HG02973 (cell line): ENCODE measurements around the gene NKD1.

Source experiments
- ATAC-seq: cut with Tn5 transposase; IDR thresholded peaks from one replicate; pipeline ENCODE4 v1.9.1; 2021; ENCODE audit warnings: moderate library complexity; ENCODE audit not compliant: unreplicated experiment

The NKD1 gene

DNA sequence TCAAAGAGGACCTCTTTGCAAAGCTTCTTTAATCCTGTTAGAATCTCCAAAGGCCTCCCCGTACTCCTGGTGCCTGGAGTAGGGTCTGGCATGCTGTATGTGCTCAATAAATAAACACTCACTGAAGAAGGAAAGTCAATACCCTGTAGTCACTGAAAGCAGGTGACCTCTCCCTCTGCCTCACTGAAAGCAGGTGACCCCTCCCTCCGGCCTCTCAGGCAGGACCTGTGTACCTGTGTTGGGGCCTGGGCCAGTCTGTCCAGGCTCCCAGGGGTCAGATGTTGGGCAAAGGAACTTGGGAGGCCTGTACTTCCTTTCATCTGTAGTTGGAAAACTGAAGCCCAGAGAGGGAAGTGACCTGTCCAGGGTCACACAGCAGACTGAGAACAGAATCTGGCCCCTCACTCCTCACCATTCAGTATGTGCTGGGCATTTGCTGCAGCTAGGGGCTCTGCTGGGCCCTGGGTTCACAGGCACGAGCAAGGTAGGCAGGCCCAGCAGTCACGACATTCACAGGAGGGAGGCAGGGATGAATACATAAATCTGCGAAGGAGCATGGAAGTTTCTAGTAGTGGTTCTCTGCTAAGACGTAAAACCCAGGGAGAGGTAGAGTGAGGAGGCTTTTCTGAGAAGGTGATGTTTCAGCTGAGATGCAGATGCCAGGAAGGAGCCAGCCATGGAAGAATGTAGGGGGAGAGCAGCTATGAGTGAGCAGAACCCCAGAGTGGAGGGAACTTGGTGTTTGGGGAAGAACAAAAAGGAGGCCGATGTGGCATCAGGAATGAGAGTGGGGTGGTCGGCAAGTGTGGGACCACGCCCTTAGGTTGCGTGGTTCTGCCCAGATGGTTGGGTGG is 64.0 kb downstream of the NKD1 start:
- ATAC-seq: no peak

DNA sequence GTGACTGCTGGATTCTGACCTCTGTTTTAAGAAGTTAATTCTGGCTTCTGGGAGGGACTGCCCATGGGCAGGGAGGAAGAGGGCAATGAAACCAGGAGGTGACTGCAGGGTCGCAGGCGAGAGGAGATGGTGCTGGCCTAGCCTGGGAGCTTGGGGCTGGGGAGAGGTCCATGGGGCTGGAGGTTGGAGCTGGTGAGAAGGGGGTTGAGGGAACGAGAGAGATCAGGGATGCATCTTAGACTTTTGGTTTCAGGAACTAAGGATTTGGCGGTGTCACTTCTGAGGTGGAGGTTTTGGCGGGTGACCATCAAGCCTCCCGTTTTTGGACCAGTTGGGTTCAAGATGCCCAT is 64.6 kb downstream of the NKD1 start:
- no peak for ATAC-seq

DNA sequence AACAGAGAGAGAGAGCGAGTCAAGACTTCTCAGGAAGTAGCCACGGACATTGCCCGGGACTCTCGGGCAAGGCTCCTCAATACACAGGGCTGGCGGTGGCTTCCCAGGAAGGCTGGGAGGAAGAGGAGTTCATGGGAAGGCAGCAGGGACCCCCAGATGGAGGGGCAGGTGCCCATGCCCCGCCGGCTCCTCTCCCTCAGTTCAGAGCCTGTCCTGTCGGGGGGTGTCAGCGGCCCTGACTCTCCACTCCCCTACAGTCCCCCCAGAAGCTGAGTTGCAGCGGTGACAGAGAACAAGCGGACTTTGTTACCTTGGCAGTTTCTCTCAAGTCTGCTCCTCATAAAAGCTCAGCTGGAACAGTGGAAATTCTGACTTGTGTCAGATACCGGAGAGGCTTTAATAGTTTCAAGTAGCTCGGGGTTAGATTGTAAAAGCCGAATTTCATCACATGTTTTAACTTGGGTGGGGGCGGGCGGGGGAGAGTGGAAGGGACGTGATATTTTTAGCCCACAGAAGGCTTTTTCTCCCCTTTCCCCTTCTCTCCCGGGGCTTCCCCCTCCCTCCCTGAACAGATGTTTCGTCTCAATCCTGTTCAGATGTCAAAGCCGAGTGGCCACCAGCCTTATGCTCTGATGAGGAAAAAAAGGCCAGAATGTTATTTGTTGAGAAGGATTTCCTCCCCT is 65.2 kb downstream of the NKD1 start:
- no peak for ATAC-seq

DNA sequence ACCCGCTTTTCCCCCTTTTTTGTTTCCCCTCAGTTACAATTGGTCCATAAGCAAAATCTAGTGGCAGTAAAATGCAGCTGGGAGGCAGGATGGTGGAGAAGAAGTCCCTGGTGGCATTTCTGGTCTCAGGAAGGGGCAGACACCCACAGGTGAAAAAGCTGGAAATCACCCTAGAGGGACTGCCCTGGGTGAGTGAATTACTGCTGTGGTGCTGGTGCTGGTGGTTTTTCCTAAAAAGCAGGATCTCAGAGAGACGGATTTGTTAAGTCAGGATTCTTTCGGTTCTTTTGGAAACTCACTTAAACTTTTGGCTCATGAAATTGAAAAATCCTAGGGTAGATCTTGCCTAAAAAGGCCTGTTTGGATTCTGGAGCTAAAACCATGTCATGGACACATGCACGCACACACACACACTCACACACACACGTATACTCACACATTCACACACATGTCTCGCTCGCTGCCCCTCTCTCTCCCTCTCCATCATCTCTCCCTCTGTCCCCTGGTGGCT is 65.8 kb downstream of the NKD1 start:
- ATAC-seq: no peak

DNA sequence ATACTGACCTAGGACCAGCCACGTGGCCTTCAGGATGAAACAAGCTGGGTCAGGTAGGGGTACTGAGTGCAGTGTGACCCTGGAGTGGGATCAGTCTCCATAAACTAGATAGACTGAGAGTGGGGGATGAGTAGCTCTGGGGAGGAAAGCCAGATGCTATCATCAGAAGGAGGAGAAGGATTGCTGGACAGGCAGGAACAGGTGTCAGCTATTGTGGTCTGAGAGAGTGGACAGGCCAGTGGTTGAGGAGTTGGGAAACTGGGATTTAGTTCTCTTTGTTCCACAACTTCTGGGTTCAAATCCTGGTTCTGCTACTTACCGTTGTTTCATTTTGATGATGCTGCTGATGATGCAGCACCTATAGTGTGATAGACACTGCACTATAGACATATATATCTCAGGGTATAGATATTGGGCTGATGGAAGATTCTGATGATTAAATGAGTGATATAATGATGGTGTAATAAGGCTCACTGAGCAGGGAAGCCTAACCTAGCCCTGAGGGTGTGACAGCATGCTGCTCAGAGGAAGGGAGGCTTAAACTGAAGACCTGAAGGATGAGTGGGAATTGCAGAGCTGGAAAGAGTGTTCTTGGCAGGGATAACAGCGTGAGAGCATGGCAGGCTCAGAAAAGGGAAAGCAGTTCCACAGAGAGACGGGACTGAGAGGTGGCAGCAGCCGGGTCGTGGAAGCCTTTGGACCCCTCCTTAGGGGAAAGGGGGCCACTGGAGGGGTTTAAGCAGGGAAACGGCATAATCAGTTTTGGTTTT is 66.9 kb downstream of the NKD1 start:
- no peak for ATAC-seq

DNA sequence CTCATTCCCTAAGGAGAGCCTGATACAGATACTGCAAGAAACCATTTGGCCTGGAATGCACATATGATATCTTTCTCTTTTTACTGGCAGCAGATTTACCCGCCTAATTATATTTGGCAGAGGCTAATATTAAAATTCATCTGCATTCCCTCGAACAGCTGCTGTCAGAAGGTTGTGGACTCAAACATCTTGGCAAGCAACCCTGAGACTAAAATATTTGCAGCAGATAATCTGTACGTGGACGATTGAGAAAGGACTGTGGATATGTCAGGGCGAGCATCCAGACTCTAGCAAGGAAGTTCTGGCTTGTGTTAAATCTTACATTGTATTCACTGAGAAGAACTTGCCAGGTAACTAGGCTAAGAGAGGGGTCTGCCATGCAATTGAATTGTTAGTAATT is 67.7 kb downstream of the NKD1 start:
- no peak for ATAC-seq

DNA sequence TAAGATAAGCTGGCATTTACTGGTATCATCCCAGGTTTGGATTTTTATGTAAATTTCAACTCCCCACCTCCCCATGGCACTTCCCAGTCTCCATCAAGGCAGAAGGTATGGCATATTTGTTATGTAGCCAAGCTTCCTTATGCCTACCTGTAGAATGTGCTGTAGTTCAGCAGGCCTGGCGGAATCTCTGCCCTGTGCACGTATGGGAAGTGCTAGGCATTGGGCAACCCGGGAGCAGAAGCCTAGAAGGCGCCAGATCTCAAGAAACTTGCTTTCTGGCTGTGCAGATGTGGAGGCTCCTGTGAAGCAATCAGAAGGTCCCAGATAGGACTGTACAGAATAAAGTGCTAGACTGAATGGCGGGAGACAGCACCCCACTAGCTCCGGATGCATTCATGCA is 68.2 kb downstream of the NKD1 start:
- ATAC-seq: no peak

DNA sequence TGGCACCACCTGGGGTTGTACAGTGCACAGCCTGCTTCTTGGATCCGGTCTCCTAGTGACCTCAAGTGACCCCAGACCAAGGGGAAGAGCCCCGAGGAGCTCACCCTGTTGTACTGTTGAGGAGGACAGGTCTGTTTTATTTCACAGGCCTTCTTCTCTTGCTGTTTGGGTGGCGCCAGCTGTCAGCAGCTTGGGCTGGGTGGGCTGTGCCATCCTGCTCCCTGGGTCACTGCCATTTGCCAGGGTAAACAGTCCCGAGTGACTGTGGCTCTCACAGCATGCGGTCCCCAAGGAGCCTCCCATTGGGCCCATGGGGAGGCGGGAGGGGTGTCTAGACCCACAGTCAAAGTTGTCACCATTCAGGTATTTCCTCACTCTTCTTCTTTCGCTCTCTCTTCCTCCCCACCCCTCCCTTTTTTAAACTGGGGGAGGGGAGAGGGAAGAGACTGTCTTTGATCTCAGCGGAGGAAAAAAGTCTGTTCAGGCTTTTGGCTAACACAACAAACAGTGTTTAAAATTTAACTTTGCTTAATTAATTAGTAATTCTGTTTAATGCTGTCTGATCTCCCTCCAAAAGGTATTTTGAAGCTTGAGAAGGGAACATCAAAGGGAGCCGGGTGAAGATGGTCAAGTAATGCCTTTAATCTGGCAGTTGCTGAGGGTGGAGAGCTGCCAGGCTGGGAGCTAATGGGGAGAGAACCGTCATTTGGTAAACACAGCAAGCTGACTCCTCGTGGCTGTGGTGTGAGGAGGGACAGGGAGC is 68.9 kb downstream of the NKD1 start:
- ATAC-seq: no peak

DNA sequence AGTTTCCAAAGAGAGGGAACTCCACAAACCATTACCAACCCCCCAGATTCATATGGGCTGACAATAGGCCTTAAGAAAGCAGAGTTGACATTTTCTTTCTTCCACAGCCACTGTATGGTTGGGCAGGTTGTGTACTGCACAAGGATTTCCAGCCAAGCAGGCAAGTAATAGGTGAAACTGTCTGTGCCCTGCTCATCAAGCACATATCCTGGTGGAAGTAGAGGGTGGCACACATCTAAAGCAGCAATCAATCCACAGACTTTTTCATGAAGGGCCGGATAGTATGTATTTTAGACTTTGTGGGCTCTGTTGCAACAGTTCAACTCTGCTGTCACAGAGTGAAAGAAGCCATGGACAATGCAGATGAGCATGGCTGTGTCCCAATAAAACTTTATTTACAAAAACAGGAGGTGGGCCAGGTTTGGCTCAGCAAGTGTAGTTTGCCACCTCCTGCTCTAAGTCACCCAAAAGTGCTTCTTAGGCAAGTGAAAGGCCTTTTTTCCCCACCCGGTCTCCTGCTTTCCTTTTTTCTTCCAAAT is 69.5 kb downstream of the NKD1 start:
- ATAC-seq: no peak

DNA sequence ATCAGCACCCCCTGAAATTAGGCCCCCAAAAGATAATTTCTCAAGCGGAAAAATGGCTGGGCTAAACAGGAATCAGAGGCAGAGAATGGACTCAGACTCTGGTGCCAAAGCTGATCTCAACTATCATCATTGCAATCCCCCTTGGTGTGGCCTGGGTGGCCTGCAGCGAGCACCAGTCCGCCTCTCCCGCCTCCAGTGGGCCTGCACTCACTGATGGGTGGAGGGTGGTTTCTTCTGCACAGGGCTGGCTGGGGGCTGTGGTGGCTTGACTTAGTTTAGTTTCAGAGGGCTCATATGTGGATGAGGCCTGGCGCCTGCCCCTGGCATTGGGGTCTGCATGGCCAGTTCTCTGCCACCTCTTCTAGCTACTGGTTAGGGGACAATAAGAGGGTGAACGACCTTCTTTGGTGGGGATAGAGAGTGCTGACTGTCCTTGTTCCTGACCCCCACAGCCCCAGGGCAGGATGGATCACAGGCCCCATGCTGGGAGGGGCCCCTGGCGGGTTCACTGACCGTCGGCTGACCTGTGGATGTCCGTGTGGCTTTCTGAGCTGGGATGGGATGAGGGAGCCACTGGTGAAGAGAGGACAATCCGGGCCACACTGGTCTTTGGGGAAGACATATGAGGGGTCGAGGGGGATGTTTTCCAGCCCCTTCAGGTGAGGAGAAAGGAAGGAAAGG is 70.2 kb downstream of the NKD1 start:
- no peak for ATAC-seq

DNA sequence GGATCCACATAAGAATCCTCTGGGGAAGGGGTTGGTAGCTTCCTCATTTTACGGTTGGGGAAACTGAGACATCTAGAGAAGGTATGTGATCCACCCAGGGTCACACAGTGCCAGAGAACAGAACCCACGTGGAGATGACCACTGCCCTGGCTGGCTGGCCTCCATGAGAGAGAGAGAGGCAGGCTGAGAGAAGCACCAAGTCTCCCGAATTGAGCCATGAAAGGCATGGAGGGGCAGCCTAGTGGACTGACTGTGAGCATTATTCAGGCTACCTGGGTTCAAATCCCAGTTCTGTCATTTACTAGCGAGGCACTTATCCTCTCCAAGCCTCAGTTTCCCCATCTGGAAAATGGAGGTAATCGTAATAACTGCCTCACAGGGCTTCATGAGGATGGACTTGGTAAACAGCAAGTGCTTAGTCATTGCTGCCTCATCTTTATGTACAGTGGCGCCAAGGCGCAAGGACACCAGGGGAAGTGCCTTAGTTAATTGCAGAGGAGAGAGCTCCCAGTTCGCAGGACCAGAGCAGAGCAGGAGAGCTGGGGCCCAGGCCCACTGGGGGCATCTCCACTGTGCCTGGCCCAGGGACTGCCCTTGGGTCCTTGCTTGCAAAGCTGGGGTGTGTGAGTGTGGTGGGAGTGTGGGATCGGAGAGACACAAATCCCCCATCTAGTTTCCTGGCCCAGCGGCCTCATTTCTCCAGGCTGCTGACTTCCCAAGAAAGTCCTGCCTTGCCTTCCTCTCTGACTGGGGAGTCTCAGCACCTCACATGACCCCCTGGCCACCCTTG is 71.7 kb downstream of the NKD1 start:
- ATAC-seq: no peak

DNA sequence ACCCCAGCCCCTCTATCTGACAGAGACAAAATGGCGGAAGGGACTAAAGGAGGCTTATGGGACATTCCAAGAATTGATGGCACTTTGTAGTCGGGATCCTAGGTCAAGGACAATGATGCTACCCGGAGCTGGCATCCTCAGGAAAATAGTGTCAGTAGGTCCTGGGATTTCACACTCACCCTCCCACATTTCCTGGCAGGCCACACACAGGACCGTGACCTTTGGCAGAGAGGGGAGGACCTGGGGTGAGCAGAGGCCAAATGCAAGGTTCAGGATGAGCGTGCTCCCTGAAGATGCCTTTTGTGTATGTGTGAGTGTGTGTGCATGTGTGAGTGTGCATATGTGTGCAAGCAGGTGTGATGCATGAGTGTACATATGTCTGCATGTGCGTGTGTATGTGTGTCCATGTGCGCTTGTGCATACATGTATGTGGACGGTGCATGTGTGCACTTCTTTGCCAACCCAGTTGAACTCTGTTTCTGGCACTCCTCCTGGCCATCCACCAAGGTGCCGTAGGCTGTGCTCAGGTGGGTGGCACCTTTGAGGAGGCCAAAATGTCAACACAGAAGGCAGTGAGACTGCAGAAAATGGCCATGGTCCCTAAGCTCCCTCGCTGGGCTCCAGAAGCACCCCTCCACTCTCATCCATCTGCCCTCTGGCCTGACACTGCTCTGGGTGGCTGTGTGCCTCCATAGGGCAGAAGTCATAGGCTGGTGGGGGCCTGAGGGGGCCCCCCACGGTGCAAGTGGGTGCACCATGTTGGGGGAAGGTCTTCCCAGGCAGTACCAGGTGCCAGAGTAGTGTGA is 72.7 kb downstream of the NKD1 start:
- ATAC-seq: no peak

DNA sequence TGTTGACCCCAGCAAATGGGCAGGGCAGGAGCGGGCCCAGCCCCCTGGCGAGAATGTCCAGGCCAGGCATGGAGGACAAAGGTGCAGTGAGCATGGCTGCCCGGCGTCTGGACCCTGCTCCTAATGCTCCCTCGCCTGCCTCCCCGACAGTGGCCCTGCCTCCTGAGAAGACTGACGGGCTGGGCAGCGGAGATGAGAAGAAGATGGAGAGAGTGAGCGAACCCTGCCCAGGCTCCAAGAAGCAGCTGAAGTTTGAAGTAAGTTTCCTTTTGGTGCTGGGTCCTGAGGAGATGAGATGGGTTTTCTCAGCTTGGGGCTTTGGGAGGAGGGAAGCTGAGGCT is 73.2 kb downstream of the NKD1 start:
- no peak for ATAC-seq

DNA sequence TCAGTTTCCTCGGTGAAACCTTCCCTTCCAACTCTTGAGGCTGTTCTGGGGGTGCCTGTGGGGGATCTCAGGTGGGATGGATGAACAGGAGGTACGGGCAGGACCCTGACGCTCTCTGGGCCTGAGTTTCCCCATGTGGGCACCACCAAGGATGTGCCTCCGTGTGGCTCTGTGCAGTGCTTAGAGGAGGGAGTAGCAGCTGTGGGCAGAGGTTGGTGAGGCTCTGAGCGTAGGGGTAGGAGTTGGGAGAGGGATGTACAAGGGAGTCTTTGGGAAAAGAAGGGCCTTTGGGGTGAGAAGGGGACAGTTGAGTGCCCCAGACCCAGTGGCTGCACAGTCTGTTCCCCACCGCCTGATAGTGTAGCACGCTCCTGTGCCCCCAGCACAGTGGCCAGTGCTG is 73.8 kb downstream of the NKD1 start:
- no peak for ATAC-seq

DNA sequence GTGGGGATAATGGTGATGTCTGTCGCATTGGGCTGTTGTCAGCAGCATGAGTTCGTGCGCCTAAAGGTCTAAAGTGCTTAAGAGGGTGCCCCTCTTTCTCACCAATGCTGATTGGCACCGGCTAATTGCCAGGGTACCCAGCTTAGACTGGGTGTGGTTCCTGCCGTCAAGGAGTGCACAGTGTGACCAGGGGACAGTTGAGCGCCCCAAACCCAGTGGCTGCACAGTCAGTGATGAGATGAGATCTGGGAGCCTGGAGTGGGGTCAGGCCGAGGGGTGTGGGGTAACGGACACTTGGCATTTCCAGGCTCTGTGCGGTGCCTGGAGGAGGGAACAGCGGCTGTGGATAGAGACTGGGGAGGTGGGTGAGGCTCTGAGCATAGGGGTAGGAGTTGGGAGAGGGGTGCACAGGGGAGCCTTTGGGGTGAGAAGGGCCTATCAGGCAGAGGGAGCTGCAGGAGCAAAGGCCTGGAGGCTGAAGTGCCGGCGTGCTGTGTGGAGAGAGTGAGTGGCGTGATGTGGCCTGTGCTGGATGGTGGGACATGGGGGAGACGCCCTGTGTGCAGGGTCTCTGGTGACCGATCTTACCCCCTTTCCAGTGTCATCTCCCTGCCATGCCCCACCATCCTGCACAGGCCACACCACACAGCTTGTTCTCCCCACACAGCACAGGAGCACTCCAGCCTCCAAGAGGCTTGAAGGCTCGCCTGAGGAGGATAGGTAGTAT is 74.6 kb downstream of the NKD1 start:
- ATAC-seq: no peak

DNA sequence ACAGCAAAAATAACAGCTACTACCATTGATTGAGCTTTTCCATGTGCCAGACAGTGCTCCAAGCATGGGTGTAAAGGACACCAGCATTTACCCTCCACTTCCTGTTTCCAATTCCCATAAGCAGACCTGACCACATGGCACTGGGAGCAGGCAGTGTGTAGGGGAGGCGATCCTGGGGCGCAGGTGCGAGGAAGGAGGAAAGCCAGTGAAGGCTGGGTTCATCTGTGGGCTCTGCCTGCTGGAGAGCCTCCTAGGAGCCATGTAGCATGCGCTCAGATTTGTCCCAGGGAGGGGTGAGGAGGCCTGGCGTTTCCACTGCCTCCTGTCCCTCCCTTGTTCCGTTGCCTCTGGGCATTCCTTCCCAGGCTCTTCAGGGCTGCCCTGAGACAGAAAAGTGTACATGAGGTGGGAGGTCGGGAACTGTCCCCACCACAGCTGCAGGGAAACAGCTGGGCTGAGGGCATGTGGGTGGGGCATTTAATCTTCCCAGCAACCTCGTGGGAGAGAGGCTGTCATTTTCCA is 76.3 kb downstream of the NKD1 start:
- no peak for ATAC-seq

DNA sequence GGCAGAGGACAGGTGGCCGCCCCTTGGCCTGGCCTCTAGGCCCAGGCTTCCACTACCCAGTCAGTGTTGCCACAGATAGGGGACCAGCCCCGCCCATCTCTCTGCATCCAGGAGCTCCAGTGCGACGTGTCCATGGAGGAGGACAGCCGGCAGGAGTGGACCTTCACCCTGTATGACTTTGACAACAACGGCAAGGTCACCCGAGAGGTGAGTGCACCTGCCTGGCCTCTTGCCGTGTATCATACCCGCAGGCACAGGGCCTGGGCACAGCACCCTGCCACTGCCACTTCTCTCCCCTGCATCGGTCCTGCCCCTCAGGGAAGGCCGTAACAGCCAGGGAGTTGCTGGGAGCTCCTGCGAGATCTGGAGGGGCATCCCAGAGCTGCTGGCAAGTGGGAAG is 77.2 kb downstream of the NKD1 start:
- no peak for ATAC-seq

DNA sequence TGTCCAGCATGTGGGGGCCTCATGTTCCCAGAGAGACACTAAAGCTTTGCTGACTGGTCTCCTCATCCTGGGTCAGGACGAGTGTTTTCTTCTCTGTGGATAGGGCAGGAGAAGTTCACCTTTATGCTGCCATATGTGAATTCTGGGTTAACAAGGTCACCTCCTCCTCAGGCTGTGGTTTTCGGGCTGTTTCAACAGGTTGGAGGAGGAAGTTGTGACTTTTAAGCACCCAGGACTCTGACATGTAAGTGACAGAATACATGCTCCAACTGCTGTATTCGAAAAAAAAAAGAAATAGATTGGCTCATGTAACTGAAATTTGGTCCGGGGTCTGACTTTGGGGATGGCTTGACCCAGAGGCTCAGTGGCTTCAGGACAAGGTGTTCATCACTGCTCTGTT is 78.7 kb downstream of the NKD1 start:
- no peak for ATAC-seq
